ENCODE measurements around the gene MAP3K19. TPM values are rescaled to one million over a fixed set of nuclear protein-coding genes. Genes with fewer than 3 reads are reported as not detected.

Gene MAP3K19
- total and polyA plus RNA-seq, 10 of the 15 experiments (the other 5 are each of a cell fraction or from before 2014, with no cell fraction given): 0.05 TPM; not detected in 9

DNA sequence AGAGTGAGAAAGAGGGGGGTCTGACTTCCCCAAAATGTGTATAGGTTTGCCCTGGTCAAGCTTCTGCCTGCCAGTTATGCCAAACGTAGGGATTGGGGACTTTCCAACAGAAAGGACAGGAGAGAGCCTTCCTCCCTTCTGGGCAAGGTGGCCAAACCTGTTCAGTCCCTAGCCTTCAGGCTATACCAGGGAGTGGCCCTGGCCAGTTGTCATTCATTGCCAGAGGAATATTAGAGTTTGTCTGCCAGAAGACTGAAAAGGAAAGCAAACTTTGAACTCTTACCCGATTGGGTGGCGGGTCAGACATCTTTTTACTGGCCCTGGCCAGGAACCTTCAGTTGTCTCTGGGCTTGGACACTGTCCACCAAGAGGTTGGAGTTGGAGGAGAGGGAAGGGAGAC is 27.0 kb upstream of the MAP3K19 start (continued):
- no peak for TF ChIP-seq ETV6 (conservative IDR thresholded peaks at IDR 0.05 in 1 of 2, IDR thresholded peaks at IDR 0.05 in 1 of 2; ENCODE audit: borderline replicate concordance in 1 of 2, low read depth in 1 of 2)
- TF ChIP-seq, protein P1, sequence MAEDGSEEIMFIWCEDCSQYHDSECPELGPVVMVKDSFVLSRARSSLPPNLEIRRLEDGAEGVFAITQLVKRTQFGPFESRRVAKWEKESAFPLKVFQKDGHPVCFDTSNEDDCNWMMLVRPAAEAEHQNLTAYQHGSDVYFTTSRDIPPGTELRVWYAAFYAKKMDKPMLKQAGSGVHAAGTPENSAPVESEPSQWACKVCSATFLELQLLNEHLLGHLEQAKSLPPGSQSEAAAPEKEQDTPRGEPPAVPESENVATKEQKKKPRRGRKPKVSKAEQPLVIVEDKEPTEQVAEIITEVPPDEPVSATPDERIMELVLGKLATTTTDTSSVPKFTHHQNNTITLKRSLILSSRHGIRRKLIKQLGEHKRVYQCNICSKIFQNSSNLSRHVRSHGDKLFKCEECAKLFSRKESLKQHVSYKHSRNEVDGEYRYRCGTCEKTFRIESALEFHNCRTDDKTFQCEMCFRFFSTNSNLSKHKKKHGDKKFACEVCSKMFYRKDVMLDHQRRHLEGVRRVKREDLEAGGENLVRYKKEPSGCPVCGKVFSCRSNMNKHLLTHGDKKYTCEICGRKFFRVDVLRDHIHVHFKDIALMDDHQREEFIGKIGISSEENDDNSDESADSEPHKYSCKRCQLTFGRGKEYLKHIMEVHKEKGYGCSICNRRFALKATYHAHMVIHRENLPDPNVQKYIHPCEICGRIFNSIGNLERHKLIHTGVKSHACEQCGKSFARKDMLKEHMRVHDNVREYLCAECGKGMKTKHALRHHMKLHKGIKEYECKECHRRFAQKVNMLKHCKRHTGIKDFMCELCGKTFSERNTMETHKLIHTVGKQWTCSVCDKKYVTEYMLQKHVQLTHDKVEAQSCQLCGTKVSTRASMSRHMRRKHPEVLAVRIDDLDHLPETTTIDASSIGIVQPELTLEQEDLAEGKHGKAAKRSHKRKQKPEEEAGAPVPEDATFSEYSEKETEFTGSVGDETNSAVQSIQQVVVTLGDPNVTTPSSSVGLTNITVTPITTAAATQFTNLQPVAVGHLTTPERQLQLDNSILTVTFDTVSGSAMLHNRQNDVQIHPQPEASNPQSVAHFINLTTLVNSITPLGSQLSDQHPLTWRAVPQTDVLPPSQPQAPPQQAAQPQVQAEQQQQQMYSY (CRISPR knock-in tag; IDR thresholded peaks at IDR 0.05): no peak

DNA sequence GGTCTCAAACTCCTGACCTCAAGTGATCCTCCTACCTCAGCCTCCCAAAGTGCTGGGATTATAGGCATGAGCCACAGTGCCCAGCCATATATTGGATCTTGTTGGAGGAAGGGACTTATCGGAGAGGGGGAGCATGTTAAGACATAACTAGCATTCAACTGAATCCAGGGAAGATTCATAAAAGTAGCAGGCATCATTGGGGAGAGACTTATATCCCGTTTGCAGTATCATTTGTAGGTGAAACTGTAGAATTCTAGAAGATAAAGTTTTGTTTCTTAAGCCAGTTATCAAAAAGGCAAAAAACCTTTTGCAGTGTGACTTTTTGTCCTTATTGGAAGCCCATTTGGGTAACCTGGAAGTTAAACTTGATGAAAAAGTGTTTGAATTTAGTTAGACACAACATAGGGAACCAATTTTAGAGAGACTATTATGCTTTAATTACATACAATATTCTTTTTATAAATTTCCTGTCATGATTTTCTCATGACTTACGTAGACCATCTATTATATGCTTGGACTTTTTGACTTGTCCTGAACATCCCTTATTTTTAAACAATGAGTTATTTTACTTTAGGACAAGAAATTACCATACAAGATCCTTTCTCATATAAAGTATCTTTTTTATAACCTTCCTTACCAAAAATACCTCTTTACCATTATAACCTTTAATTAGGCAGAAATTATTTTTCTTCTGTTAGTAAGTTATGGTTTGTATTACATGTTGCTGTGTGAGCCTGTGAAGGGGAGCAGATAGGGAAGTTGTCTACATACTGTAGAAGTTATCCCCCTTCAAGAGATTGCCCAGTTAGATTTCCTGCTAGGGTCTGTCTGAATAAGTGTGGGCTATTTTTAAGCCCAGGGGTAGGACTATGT is 25.1 kb upstream of the MAP3K19 start:
- RAD21 ChIA-PET (ENCODE audit: unreplicated experiment): no interaction called here
- CTCF ChIA-PET: no interaction called here
- POLR2A ChIA-PET: interaction anchor here (0.7 kb wide), 1 partner anchor 70 kb away, joined by 4 read pairs; no protein-coding TSS in a partner anchor
- Histone ChIP-seq H3K9ac (ENCODE audit: control insufficient read depth, insufficient read depth, low read length) (no peak overlapping the region), H4K20me1 (ENCODE audit: control insufficient read depth, insufficient read depth) (no peaks in the 10 kb centered on the region), H3K79me2 (ENCODE audit: control insufficient read depth, insufficient read depth, low read length) (peaks cover 1% of the 10 kb centered on the region), H3K4me3 (no peak overlapping the region), H3K9me3 (replicated peaks; ENCODE audit: control insufficient read depth, insufficient read depth, low read length) (peaks cover 20% of the 10 kb centered on the region), H3K27ac (ENCODE audit: control insufficient read depth, insufficient read depth) (no peak overlapping the region), H3K27me3 (replicated peaks in 1 of 2; ENCODE audit: control insufficient read depth in 2 of 2, insufficient read depth in 2 of 2, low read length in 1 of 2) (no peaks in the 10 kb centered on the region), H3K4me1 (ENCODE audit: control insufficient read depth, insufficient read depth, low read length) (no peaks in the 10 kb centered on the region), H2AFZ (ENCODE audit: control insufficient read depth, low read depth, low read length) (no peak overlapping the region), H3K36me3 (ENCODE audit: control insufficient read depth in 2 of 2, insufficient read depth in 2 of 2, low read length in 1 of 2) (peaks cover 1 to 6% of the 10 kb centered on the region in 2 experiments; a peak in 1 of 4 replicates), H3K4me2 (ENCODE audit: control insufficient read depth, insufficient read depth) (no peak overlapping the region)
- in situ Hi-C loops (cut with MboI) (no loop called here), intact Hi-C loops (cut with micrococcal nuclease; ENCODE audit: unreplicated experiment) (no loop called here)
- DNase-seq (ENCODE audit: low read depth, low spot score) (no peak), ATAC-seq (no peak), FAIRE-seq (no peak)
- SMC1A ChIA-PET (ENCODE audit: uncharacterized antibody, unreplicated experiment): no interaction called here
- no TSS peak for BruUV-seq (replicated peaks)
- 98% methylated on average over 3 of the region's 3 CpGs for WGBS (ENCODE audit: insufficient coverage, insufficient replicate concordance, low lambda C conversion rate, missing lambda C conversion rate)
- TF ChIP-seq RAD51 (IDR thresholded peaks at IDR 0.05) (no peak), NBN (IDR thresholded peaks at IDR 0.05) (no peak), HDGF (IDR thresholded peaks at IDR 0.05) (no peak), JUNB (IDR thresholded peaks at IDR 0.05) (no peak), JUND (IDR thresholded peaks at IDR 0.05; ENCODE audit: low read depth, low read length) (no peak), RFX5 (IDR thresholded peaks at IDR 0.05; ENCODE audit: low read depth, low read length) (no peak), ZSCAN29 (IDR thresholded peaks at IDR 0.05) (no peak), POLR2AphosphoS5 (IDR thresholded peaks at IDR 0.05; ENCODE audit: low read length) (no peak), CBX3 (IDR thresholded peaks at IDR 0.05; ENCODE audit: borderline replicate concordance, low read depth) (no peak), NFXL1 (IDR thresholded peaks at IDR 0.05; ENCODE audit: borderline replicate concordance) (no peak), IKZF1 (conservative IDR thresholded peaks at IDR 0.05) (no peak), NRF1 (conservative IDR thresholded peaks at IDR 0.05; ENCODE audit: low read depth, low read length) (no peak), RBBP5 (conservative IDR thresholded peaks at IDR 0.05) (no peak), PML (IDR thresholded peaks at IDR 0.05; ENCODE audit: low read length) (no peak), MXI1 (IDR thresholded peaks at IDR 0.05; ENCODE audit: low read depth, low read length) (no peak), ZNF622 (IDR thresholded peaks at IDR 0.05) (no peak)

Data from GM12878 (cell line).